ENCODE data around the gene DHH.

Gene DHH

GRCh38 chr12:49051373-49051764, 43.2 kb downstream of the DHH start:
- H3K4me3 ChIP-seq (ENCODE audit: control insufficient read depth, low read depth, low read length) = no peak overlapping the region
- DNase-seq (ENCODE audit: low read depth) = no peak
- no peak for TF ChIP-seq CTCF (IDR thresholded peaks at IDR 0.05; ENCODE audit: control insufficient read depth, insufficient read depth, low read depth, low read length, missing control alignments)

- no peak overlapping the region for H3K4me3 ChIP-seq (ENCODE audit: control insufficient read depth, low read depth, low read length)
- no peak for TF ChIP-seq CTCF (IDR thresholded peaks at IDR 0.05; ENCODE audit: control insufficient read depth, insufficient read depth, low read depth, low read length, missing control alignments)
- DNase-seq (ENCODE audit: low read depth) = no peak
These were observed 43.9 kb downstream of the DHH start for GRCh38 chr12:49050507-49051372.

GRCh38 chr12:49049566-49050224, 44.9 kb downstream of the DHH start:
- no peak for DNase-seq (ENCODE audit: low read depth)
- H3K4me3 ChIP-seq (ENCODE audit: control insufficient read depth, low read depth, low read length) = no peak overlapping the region
- TF ChIP-seq CTCF (IDR thresholded peaks at IDR 0.05; ENCODE audit: control insufficient read depth, insufficient read depth, low read depth, low read length, missing control alignments) = no peak

GRCh38 chr12:49048953-49049352, 45.6 kb downstream of the DHH start:
- no peak for TF ChIP-seq CTCF (IDR thresholded peaks at IDR 0.05; ENCODE audit: control insufficient read depth, insufficient read depth, low read depth, low read length, missing control alignments)
- H3K4me3 ChIP-seq (ENCODE audit: control insufficient read depth, low read depth, low read length) = no peak overlapping the region
- DNase-seq (ENCODE audit: low read depth) = no peak

- DNase-seq (ENCODE audit: low read depth) = no peak
- no peak for TF ChIP-seq CTCF (IDR thresholded peaks at IDR 0.05; ENCODE audit: control insufficient read depth, insufficient read depth, low read depth, low read length, missing control alignments)
- H3K4me3 ChIP-seq (ENCODE audit: control insufficient read depth, low read depth, low read length) = no peak overlapping the region
These were observed 48.3 kb downstream of the DHH start for GRCh38 chr12:49046129-49046895.

- H3K4me3 ChIP-seq (ENCODE audit: control insufficient read depth, low read depth, low read length) = no peak overlapping the region
- DNase-seq (ENCODE audit: low read depth) = no peak
- no peak for TF ChIP-seq CTCF (IDR thresholded peaks at IDR 0.05; ENCODE audit: control insufficient read depth, insufficient read depth, low read depth, low read length, missing control alignments)
These were observed 49.9 kb downstream of the DHH start for GRCh38 chr12:49044660-49045059.
